Measurements from ENCODE around the gene GSTM2. TPM values are rescaled to one million over a fixed set of nuclear protein-coding genes. Genes with fewer than 3 reads are reported as not detected.

Gene GSTM2
- total RNA-seq, 1 experiment from 2014 or later, result 10.2 TPM

- peaks cover 18% of the 10 kb centered on the region; the same call in 1 of the 2 replicates for H3F3A ChIP-seq (ENCODE audit: insufficient read depth, low read depth)
- intact Hi-C loops (cut with micrococcal nuclease; ENCODE audit: unreplicated experiment), result no loop called here
- BruUV-seq (replicated peaks), result no TSS peak
- no peaks in the 10 kb centered on the region for H3K27me3 ChIP-seq (ENCODE audit: insufficient read depth, low read depth)
- no peaks in the 10 kb centered on the region for H3K9me2 ChIP-seq (ENCODE audit: insufficient read depth)
- no peaks in the 10 kb centered on the region for H4K20me1 ChIP-seq (ENCODE audit: insufficient read depth)
- TF ChIP-seq EZH2 (IDR thresholded peaks at IDR 0.05; ENCODE audit: low read depth) (no peak), CTCF (conservative IDR thresholded peaks at IDR 0.05) (no peak)
- H3K79me2 ChIP-seq (ENCODE audit: low read depth), result no peaks in the 10 kb centered on the region
- H3K27ac ChIP-seq, result no peak overlapping the region
- ChIA-PET POLR2A (ENCODE audit: unreplicated experiment) (no interaction called here), CTCF (no interaction called here)
- peaks cover 11% of the 10 kb centered on the region for H3K36me3 ChIP-seq (ENCODE audit: low read depth)
- H2AFZ ChIP-seq, result no peak overlapping the region
- no peaks in the 10 kb centered on the region for H3K9me3 ChIP-seq (ENCODE audit: insufficient read depth, low read depth)
- no peak overlapping the region for H3K4me2 ChIP-seq
- DNase-seq, result peak in 1 of 2 experiments; percentile 26
- peaks cover 18% of the 10 kb centered on the region for H3K4me1 ChIP-seq (replicated peaks; ENCODE audit: insufficient read depth)
- H3K4me3 ChIP-seq, result no peak overlapping the region
Observed at GRCh38 chr1:109634292-109634691, 33.6 kb upstream of the GSTM2 start.

DNA sequence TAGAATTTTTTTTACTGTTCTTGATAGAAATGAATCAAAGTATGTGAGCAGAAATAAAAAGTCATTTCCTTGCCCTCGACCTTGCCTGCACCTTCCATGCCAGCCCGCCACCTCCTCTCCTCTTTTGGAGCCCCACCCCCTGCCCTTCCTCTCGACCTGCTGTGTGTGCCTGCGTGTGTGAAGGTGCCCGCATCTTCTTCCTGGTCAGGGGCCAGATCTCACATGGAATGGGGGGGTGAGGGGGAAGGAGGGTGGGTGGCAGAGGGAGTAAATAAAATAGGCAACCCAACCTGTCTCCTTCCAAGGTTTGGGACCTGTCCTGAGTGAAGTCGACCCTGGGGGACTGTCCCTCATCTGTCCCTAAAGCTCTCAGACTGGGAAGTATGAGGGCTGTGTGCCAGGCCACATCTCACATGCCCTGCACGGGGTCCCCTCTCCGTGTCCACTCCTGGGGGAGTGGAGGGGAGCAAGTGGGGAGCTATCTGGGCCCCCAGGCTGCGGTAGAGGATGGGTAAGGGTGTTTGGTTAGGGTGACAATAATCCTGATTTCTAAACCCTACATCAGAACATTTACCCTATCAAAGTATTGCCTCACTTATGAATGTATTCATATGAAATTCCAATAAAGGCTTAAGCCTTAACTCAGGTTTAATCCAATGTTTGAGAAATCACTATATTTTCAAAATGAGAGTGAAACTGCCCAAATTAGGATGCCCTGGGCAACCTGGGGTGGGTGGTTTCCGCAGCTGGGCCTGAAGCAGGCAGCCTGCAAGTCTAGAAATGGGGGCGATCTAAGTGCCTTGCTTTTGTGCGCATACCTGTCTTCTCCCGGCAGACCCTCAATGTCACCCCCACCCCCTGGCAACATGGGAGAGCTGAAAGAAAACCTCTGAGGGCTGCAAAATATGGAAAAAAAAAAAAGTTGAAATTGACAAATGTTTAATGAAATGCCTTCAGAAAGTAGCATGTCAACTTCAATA is 32.8 kb upstream of the GSTM2 start:
- H3K4me2 ChIP-seq, result no peak overlapping the region
- TF ChIP-seq CTCF (conservative IDR thresholded peaks at IDR 0.05) (no peak), EZH2 (IDR thresholded peaks at IDR 0.05; ENCODE audit: low read depth) (no peak)
- H3F3A ChIP-seq (ENCODE audit: insufficient read depth, low read depth), result peaks cover 18% of the 10 kb centered on the region; the same call in 1 of the 2 replicates
- H3K4me1 ChIP-seq (replicated peaks; ENCODE audit: insufficient read depth), result peaks cover 18% of the 10 kb centered on the region
- ChIA-PET CTCF (interaction anchor here (2.5 kb wide), 1 partner anchor 16 kb away, joined by 6 read pairs; no protein-coding TSS in a partner anchor), POLR2A (ENCODE audit: unreplicated experiment) (interaction anchor here (0.7 kb wide), 1 partner anchor 86 kb away, joined by 6 read pairs; no protein-coding TSS in a partner anchor)
- intact Hi-C loops (cut with micrococcal nuclease; ENCODE audit: unreplicated experiment), result no loop called here
- no peak overlapping the region for H3K27ac ChIP-seq
- no TSS peak for BruUV-seq (replicated peaks)
- no peaks in the 10 kb centered on the region for H3K79me2 ChIP-seq (ENCODE audit: low read depth)
- peak in 1 of 2 experiments; percentile 30 for DNase-seq
- H3K9me3 ChIP-seq (ENCODE audit: insufficient read depth, low read depth), result no peaks in the 10 kb centered on the region
- H4K20me1 ChIP-seq (ENCODE audit: insufficient read depth), result no peaks in the 10 kb centered on the region
- no peaks in the 10 kb centered on the region for H3K9me2 ChIP-seq (ENCODE audit: insufficient read depth)
- peaks cover 8% of the 10 kb centered on the region for H3K36me3 ChIP-seq (ENCODE audit: low read depth)
- H3K4me3 ChIP-seq, result no peak overlapping the region
- H2AFZ ChIP-seq, result no peak overlapping the region
- H3K27me3 ChIP-seq (ENCODE audit: insufficient read depth, low read depth), result no peaks in the 10 kb centered on the region

DNA sequence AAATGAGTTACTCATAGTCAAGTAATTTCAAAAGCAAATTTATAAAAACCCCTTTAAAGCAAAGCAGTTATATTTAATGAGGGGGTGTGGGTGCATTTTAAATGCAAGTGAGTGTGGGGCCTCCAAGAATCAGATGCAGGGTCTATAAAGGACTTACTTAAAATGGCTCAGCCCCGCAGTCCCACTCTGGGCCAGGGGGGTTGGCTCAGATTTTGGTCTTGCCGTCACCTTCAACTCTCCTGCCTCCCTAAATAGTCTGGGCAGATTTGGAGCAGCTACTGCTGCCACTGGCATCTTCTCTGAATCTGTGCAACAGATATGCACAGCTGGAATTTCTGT is 32.0 kb upstream of the GSTM2 start:
- POLR2A ChIA-PET (ENCODE audit: unreplicated experiment), result interaction anchor here (0.6 to 0.7 kb wide), 2 partner anchors 87 to 138 kb away, joined by 3 to 6 read pairs; no protein-coding TSS in a partner anchor
- Histone ChIP-seq H3K36me3 (ENCODE audit: low read depth) (peaks cover 5% of the 10 kb centered on the region; the same call in 1 of the 2 replicates), H3K4me1 (replicated peaks; ENCODE audit: insufficient read depth) (peaks cover 18% of the 10 kb centered on the region), H4K20me1 (ENCODE audit: insufficient read depth) (no peaks in the 10 kb centered on the region), H3K4me3 (no peak overlapping the region), H3K79me2 (ENCODE audit: low read depth) (no peaks in the 10 kb centered on the region), H3K27ac (peak overlapping the region; percentile 52), H2AFZ (no peak overlapping the region), H3F3A (ENCODE audit: insufficient read depth, low read depth) (peaks cover 18% of the 10 kb centered on the region; the same call in 1 of the 2 replicates), H3K9me3 (ENCODE audit: insufficient read depth, low read depth) (no peaks in the 10 kb centered on the region), H3K4me2 (peak overlapping the region; percentile 49), H3K27me3 (ENCODE audit: insufficient read depth, low read depth) (no peaks in the 10 kb centered on the region), H3K9me2 (ENCODE audit: insufficient read depth) (no peaks in the 10 kb centered on the region)
- CTCF ChIA-PET, result interaction anchor here (0.6 to 2.5 kb wide), 7 partner anchors 15 to 348 kb away, joined by 3 to 12 read pairs (median 5); no protein-coding TSS in a partner anchor
- DNase-seq, result no peak
- intact Hi-C loops (cut with micrococcal nuclease; ENCODE audit: unreplicated experiment), result loop anchor here (1.0 kb wide), 2 partner anchors 90 to 348 kb away; partner anchors contain the start of gene AHCYL1
- BruUV-seq (replicated peaks), result no TSS peak
- TF ChIP-seq EZH2 (IDR thresholded peaks at IDR 0.05; ENCODE audit: low read depth), result no peak
- TF ChIP-seq CTCF (conservative IDR thresholded peaks at IDR 0.05), result no peak
